GM21786 (cell line): ENCODE measurements around the gene CDH24.

Source experiments
- ATAC-seq: cut with Tn5 transposase; IDR thresholded peaks from one replicate; pipeline ENCODE4 v1.9.1; 2021; ENCODE audit not compliant: unreplicated experiment

Gene CDH24

GRCh38 chr14:23091294-23092225, 34.2 kb upstream of the CDH24 start:
- no peak for ATAC-seq

GRCh38 chr14:23090254-23090636, 32.9 kb upstream of the CDH24 start:
- no peak for ATAC-seq

- ATAC-seq = no peak
These were observed 32.4 kb upstream of the CDH24 start for GRCh38 chr14:23089498-23090253.

- no peak for ATAC-seq
These were observed 29.2 kb upstream of the CDH24 start for GRCh38 chr14:23086565-23086964.

- ATAC-seq = no peak
These were observed 28.1 kb upstream of the CDH24 start for GRCh38 chr14:23085458-23085857.

GRCh38 chr14:23080474-23080873, 23.2 kb upstream of the CDH24 start:
- ATAC-seq = no peak

GRCh38 chr14:23079716-23080115, 22.4 kb upstream of the CDH24 start:
- ATAC-seq = no peak

- ATAC-seq = no peak
These were observed 21.4 kb upstream of the CDH24 start for GRCh38 chr14:23078692-23079116.

GRCh38 chr14:23077962-23078361, 20.6 kb upstream of the CDH24 start:
- no peak for ATAC-seq

- no peak for ATAC-seq
These were observed 19.6 kb upstream of the CDH24 start for GRCh38 chr14:23076785-23077408.

- ATAC-seq = no peak
These were observed 17.6 kb upstream of the CDH24 start for GRCh38 chr14:23074906-23075305.

- ATAC-seq = no peak
These were observed 14.7 kb upstream of the CDH24 start for GRCh38 chr14:23071921-23072539.

- ATAC-seq = peak; percentile 93
These were observed 14.1 kb upstream of the CDH24 start for GRCh38 chr14:23071244-23071920.

- no peak for ATAC-seq
These were observed 13.2 kb upstream of the CDH24 start for GRCh38 chr14:23070262-23071129.

- ATAC-seq = no peak
These were observed 12.1 kb upstream of the CDH24 start for GRCh38 chr14:23069413-23069806.

GRCh38 chr14:23068789-23069412, 11.6 kb upstream of the CDH24 start:
- peak; percentile 59 for ATAC-seq

GRCh38 chr14:23067847-23068788, 10.8 kb upstream of the CDH24 start:
- no peak for ATAC-seq
